PC-9 (cell line): Measurements from ENCODE around the gene CDCA7L. TPM values are rescaled to one million over a fixed set of nuclear protein-coding genes. Genes with fewer than 3 reads are reported as not detected.

ENCODE experiments used
- BruUV-seq: library from RNA; stranded (reverse); fragments of 400-500 nt; replicated peaks from 2 replicates; lab custom pipeline; 2021; lab: Mats Ljungman, UMichigan
- CTCF ChIA-PET: fragments of 300-600 bp; sonication (Branson Sonifier 250); formaldehyde crosslinking; loops from one replicate; lab custom pipeline; 2022; ENCODE audit warnings: antibody characterized with exemption; lab: Charles Lee
- POLR2A ChIA-PET: fragments of 300-600 bp; sonication (Branson Sonifier 250); formaldehyde crosslinking; loops from one replicate; lab custom pipeline; 2022; ENCODE audit warnings: antibody characterized with exemption; ENCODE audit not compliant: unreplicated experiment; lab: Charles Lee
- DNase-seq, 2 experiments: peaks; one replicate each; pipeline versions ENCODE4 v3.0.0 to v3.0.0-alpha.2; 2015 to 2022; ENCODE audit warnings: mixed read lengths in 1 of 2
- H2AFZ ChIP-seq: fragments of 200-600 bp; sonication (generic); 2 replicates; pipeline ENCODE4 v1.8.1; 2017; ENCODE audit warnings: antibody characterized with exemption
- H3F3A ChIP-seq: fragments of 200-600 bp; sonication (generic); 2 replicates; pipeline ENCODE4 v1.8.1; 2017; ENCODE audit warnings: antibody characterized with exemption, mild to moderate bottlenecking, low read depth; ENCODE audit not compliant: insufficient read depth
- H3K27ac ChIP-seq: fragments of 200-600 bp; sonication (generic); 2 replicates; pipeline ENCODE4 v1.6.1; 2016; ENCODE audit warnings: mixed run types
- H3K27me3 ChIP-seq: fragments of 200-600 bp; sonication (generic); 2 replicates; pipeline ENCODE4 v1.6.1; 2016; ENCODE audit warnings: low read depth, mixed run types; ENCODE audit not compliant: insufficient read depth
- H3K36me3 ChIP-seq: fragments of 200-600 bp; sonication (generic); 2 replicates; pipeline ENCODE4 v1.6.1; 2016; ENCODE audit warnings: low read depth, mixed run types
- H3K4me1 ChIP-seq: fragments of 200-600 bp; sonication (generic); replicated peaks from 2 replicates; pipeline ENCODE4 v1.6.1; 2016; ENCODE audit warnings: mixed run types; ENCODE audit not compliant: insufficient read depth
- H3K4me2 ChIP-seq: fragments of 200-600 bp; sonication (generic); 2 replicates; pipeline ENCODE4 v1.6.1; 2017; ENCODE audit warnings: mixed run types
- H3K4me3 ChIP-seq: fragments of 200-600 bp; sonication (generic); 2 replicates; pipeline ENCODE4 v1.6.1; 2016; ENCODE audit warnings: mixed run types
- H3K79me2 ChIP-seq: fragments of 200-600 bp; sonication (generic); 2 replicates; pipeline ENCODE4 v1.6.1; 2017; ENCODE audit warnings: low read depth, mixed run types
- H3K9me2 ChIP-seq: fragments of 200-600 bp; sonication (generic); 2 replicates; pipeline ENCODE4 v1.8.1; 2017; ENCODE audit warnings: mild to moderate bottlenecking; ENCODE audit not compliant: insufficient read depth
- H3K9me3 ChIP-seq: fragments of 200-600 bp; sonication (generic); 2 replicates; pipeline ENCODE4 v1.8.1; 2016; ENCODE audit warnings: low read depth; ENCODE audit not compliant: insufficient read depth
- H4K20me1 ChIP-seq: fragments of 200-600 bp; sonication (generic); 2 replicates; pipeline ENCODE4 v1.8.1; 2017; ENCODE audit not compliant: insufficient read depth
- EZH2 ChIP-seq: fragments of 200-600 bp; sonication (generic); IDR thresholded peaks from 2 replicates; pipeline ENCODE4 v1.8.0; 2017; ENCODE audit warnings: antibody characterized with exemption, low read depth
- intact Hi-C: fragments of 100-400 bp; cut with micrococcal nuclease; formaldehyde crosslinking; loops from one replicate; pipeline ENCODE4 v1.10.0; 2022; ENCODE audit not compliant: unreplicated experiment
- total RNA-seq: library from RNA; stranded (reverse); gene quantifications from 2 replicates; pipeline ENCODE4 v1.2.3, GENCODE V29; 2021
- TF ChIP-seq, protein P1 (sequence below): fragments of 200-600 bp; sonication (generic); conservative IDR thresholded peaks from 2 replicates; pipeline ENCODE4 v1.6.1; 2017; ENCODE audit warnings: mixed run types, antibody characterized with exemption, mild to moderate bottlenecking, moderate library complexity

The CDCA7L gene
- total RNA-seq, 1 experiment from 2014 or later: 243 TPM

GRCh38 chr7:21941611-21942141, 4.0 kb downstream of the CDCA7L start:
- ChIA-PET CTCF (no interaction called here), POLR2A (no interaction called here)
- peaks cover 35% of the 10 kb centered on the region for H4K20me1 ChIP-seq
- H2AFZ ChIP-seq: no peak overlapping the region
- peaks cover 85% of the 10 kb centered on the region for H3K79me2 ChIP-seq
- TF ChIP-seq EZH2: no peak
- TF ChIP-seq, protein P1, sequence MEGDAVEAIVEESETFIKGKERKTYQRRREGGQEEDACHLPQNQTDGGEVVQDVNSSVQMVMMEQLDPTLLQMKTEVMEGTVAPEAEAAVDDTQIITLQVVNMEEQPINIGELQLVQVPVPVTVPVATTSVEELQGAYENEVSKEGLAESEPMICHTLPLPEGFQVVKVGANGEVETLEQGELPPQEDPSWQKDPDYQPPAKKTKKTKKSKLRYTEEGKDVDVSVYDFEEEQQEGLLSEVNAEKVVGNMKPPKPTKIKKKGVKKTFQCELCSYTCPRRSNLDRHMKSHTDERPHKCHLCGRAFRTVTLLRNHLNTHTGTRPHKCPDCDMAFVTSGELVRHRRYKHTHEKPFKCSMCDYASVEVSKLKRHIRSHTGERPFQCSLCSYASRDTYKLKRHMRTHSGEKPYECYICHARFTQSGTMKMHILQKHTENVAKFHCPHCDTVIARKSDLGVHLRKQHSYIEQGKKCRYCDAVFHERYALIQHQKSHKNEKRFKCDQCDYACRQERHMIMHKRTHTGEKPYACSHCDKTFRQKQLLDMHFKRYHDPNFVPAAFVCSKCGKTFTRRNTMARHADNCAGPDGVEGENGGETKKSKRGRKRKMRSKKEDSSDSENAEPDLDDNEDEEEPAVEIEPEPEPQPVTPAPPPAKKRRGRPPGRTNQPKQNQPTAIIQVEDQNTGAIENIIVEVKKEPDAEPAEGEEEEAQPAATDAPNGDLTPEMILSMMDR: no peak
- H3K9me3 ChIP-seq: no peaks in the 10 kb centered on the region
- H3K36me3 ChIP-seq: peaks cover 24% of the 10 kb centered on the region
- no peaks in the 10 kb centered on the region for H3K9me2 ChIP-seq
- no peak overlapping the region for H3K4me3 ChIP-seq
- DNase-seq: peak in 1 of 2 experiments; percentile 74
- H3K27me3 ChIP-seq: no peaks in the 10 kb centered on the region
- H3F3A ChIP-seq: peaks cover 24% of the 10 kb centered on the region
- intact Hi-C loops: loop anchor here (10.0 kb wide), 1 partner anchor 1653 kb away; the partner anchor contains the start of gene CCDC126
- H3K27ac ChIP-seq: no peak overlapping the region
- peaks cover 43% of the 10 kb centered on the region for H3K4me1 ChIP-seq
- peak overlapping the region; percentile 91 for H3K4me2 ChIP-seq
- no TSS peak for BruUV-seq

DNA sequence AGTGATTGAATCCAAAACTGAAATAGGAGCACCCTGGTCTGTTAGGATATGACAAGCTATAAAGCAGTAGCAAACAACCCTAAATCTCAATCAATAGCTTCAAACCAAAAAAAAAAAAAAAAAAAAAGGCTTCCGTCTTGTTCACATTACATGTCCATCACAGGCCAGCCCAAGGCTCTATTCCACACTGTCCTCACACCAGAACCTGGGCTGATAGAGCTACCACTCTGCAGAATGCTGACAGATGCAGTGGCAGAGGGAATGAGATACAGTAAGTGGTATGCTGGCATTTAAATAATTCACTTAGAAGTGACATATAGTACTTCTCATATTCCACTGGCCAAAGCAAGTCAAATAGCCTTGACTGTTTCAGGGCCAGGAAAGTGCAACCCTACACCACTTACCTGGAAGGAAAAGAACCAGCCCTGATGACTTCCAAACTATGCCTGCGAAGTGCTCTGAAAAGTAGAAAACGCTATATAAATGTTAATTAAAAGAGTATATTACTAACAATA, 5.8 kb downstream of the CDCA7L start:
- H3K27ac ChIP-seq: no peak overlapping the region
- TF ChIP-seq EZH2: no peak
- TF ChIP-seq, protein P1: no peak
- CTCF ChIA-PET: no interaction called here
- POLR2A ChIA-PET: interaction anchor here (0.6 kb wide), 1 partner anchor 21 kb away, joined by 3 read pairs; no protein-coding TSS in a partner anchor
- no peak overlapping the region for H3K4me3 ChIP-seq
- BruUV-seq: no TSS peak
- peaks cover 31% of the 10 kb centered on the region for H3K36me3 ChIP-seq
- no peak overlapping the region for H2AFZ ChIP-seq
- H3F3A ChIP-seq: peaks cover 7% of the 10 kb centered on the region
- intact Hi-C loops: loop anchor here (10.0 kb wide), 1 partner anchor 1655 kb away; the partner anchor contains the start of gene CCDC126
- H4K20me1 ChIP-seq: peaks cover 40% of the 10 kb centered on the region
- H3K9me2 ChIP-seq: no peaks in the 10 kb centered on the region
- H3K4me2 ChIP-seq: no peak overlapping the region
- peaks cover 37% of the 10 kb centered on the region for H3K4me1 ChIP-seq
- H3K79me2 ChIP-seq: peaks cover 100% of the 10 kb centered on the region
- no peaks in the 10 kb centered on the region for H3K9me3 ChIP-seq
- no peak for DNase-seq
- H3K27me3 ChIP-seq: no peaks in the 10 kb centered on the region

DNA sequence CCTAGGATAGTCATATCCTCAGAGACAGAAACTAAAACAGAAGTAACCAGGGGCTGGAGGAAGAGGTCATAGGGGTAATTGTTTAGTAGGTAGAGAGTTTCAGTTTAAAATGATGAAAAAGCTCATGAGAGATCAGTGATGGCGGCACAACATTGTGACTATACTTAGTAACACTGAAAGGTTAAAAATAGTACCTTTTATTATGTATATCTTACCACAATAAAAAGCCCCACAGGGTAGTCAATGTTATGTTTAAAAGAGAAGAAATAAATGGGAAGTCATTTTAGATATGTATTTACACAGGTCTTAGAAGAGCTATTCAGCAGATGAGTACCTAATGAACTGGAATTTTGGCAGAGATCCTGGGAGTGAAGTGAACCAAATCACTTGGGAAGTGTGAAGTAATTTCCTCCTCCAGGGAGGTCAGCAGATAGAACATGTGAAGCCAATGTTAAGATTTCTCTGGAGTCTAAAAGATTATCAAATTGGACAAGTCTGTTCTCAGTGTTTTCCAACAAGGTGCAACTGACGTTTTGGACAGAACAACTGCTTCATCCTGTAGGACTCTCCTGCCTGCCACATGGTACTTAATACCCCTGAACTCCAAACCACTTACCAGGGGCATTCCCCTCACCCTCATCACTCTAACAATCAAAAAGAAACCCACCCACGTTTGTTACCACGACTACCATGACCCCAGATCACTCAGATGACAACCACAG, 6.4 kb downstream of the CDCA7L start:
- H3K79me2 ChIP-seq: peaks cover 100% of the 10 kb centered on the region
- no peaks in the 10 kb centered on the region for H3K9me3 ChIP-seq
- peaks cover 46% of the 10 kb centered on the region for H4K20me1 ChIP-seq
- peak in 1 of 2 experiments; percentile 66 for DNase-seq
- POLR2A ChIA-PET: interaction anchor here (0.6 kb wide), 1 partner anchor 22 kb away, joined by 3 read pairs; no protein-coding TSS in a partner anchor
- no peak overlapping the region for H2AFZ ChIP-seq
- no peak overlapping the region for H3K4me3 ChIP-seq
- H3K27me3 ChIP-seq: no peaks in the 10 kb centered on the region
- TF ChIP-seq, protein P1: no peak
- TF ChIP-seq EZH2: no peak
- H3K4me1 ChIP-seq: peaks cover 36% of the 10 kb centered on the region
- CTCF ChIA-PET: no interaction called here
- intact Hi-C loops: no loop called here
- no peak overlapping the region for H3K4me2 ChIP-seq
- BruUV-seq: no TSS peak
- H3F3A ChIP-seq: peaks cover 4% of the 10 kb centered on the region; the same call in 1 of the 2 replicates
- no peak overlapping the region for H3K27ac ChIP-seq
- H3K9me2 ChIP-seq: no peaks in the 10 kb centered on the region
- H3K36me3 ChIP-seq: peaks cover 33% of the 10 kb centered on the region
